Pancreas (tissue), 10 donors: ENCODE results near the gene MAPK10. TPM values are rescaled to one million over a fixed set of nuclear protein-coding genes. Genes with fewer than 3 reads are reported as not detected.
A peak's percentile ranks its signal among the peaks of the same experiment; 100 is the strongest.
"Not testable (repeated sequence)": the region's sequence is repeated elsewhere in the genome, so short reads cannot be mapped to it uniquely, and the experiment has no call there.

ENCODE experiments used
- ATAC-seq, 4 donors: fragments of 200-7000 bp; cut with Tn5 transposase; one replicate each; pipeline versions ENCODE4 v1.8.0 to v1.9.1; 2020; ENCODE audit warnings: mild to moderate bottlenecking in 4 of 4, moderate library complexity in 4 of 4
- DNase-seq, 6 donors: peaks; one replicate each; pipeline ENCODE4 v3.0.0-alpha.2; 2020
- FAIRE-seq: peaks from 2 replicates; lab custom pipeline; 2012; peaks lifted over from hg19 to GRCh38; lab: Jason Lieb, UNC
- H3K27ac ChIP-seq, 4 donors: fragments of 200-600 bp; sonication (generic); 1 replicate in 3 of 4; 2 replicates in 1 of 4; pipeline versions ENCODE4 v1.5.0 to v1.8.0; 2020
- H3K27me3 ChIP-seq, 4 donors: fragments of 200-600 bp; one replicate each; pipeline ENCODE4 v1.8.0; 2021
- H3K36me3 ChIP-seq, 3 donors: fragments of 200-600 bp; sonication (generic) in 1 of 3; one replicate each; pipeline versions ENCODE4 v1.5.0 to v1.8.0; 2020 to 2021
- H3K4me1 ChIP-seq, 3 donors: fragments of 200-600 bp; one replicate each; pipeline ENCODE4 v1.8.0; 2021
- H3K4me3 ChIP-seq, 4 donors: fragments of 200-600 bp; sonication (generic) in 2 of 4; one replicate each; pipeline versions ENCODE4 v1.5.0 to v1.8.0; 2020 to 2021
- H3K9me3 ChIP-seq, 4 donors: fragments of 200-600 bp; one replicate each; pipeline ENCODE4 v1.8.0; 2021
- CTCF ChIP-seq, 4 donors: fragments of 200-600 bp; sonication (generic) in 3 of 4; IDR thresholded peaks; one replicate each; pipeline versions ENCODE4 v1.5.0 to v1.8.0; 2021; ENCODE audit warnings: antibody characterized with exemption in 4 of 4
- WGBS, 2 donors: extraction: QIAGEN DNeasy Blood & Tissue Kit; methylation state at CpG; one replicate each; pipeline ENCODE4 v1.1.7; 2013; 5-methylcytosine and 5-hydroxymethylcytosine counted together
- intact Hi-C, 3 donors: fragments of 100-400 bp; cut with DNase I; formaldehyde crosslinking; loops; one replicate each; pipeline versions ENCODE4 v1.11.1 to v1.14.2; 2022
- polyA plus RNA-seq, 2 donors: library from polyadenylated mRNA; stranded (reverse); fragments of 200-250 nt; gene quantifications; one replicate each; pipeline ENCODE4 v1.2.3, GENCODE V29; 2013
- total RNA-seq, 6 donors: library from RNA; stranded (reverse); fragmentation: NEBNext Ultra II Directional in 4 of 6; extraction: Animal tissue kit (Norgen Biotek cat#: 25700) in 4 of 6; gene quantifications; one replicate each; pipeline versions ENCODE4 v1.2.1 to v1.2.4, GENCODE V29; 2021 to 2023
- donor health status: healthy with polysubstance abuse.
- donor health status: DM: no; HTN: no; CAD: no; lungs with moderate emphysema.
- donor health status: DM: no; HTN: no; CAD: no.
- donor health status: control.
- donor health status: control.
- donor health status: Bipolar disorder and iron deficiency.
- donor health status: DM: yes; HTN: yes; CAD: no.
- donor health status: DM: no; HTN: no; CAD: no.
- donor health status: DM: no; HTN: no; CAD: no.
- donor health status: DM: yes; HTN: yes; CAD: no.

Gene MAPK10
- total and polyA plus RNA-seq, 8 donors, result 5.1 to 20.7 (median 9.9) TPM

GRCh38 chr4:86033171-86033570 lies 326.7 kb downstream of the MAPK10 start:
- TF ChIP-seq CTCF (IDR thresholded peaks at IDR 0.05), result no peak
- Histone ChIP-seq H3K27me3 (no peaks in the 10 kb centered on the region), H3K4me1 (no peaks in the 10 kb centered on the region), H3K9me3 (no peaks in the 10 kb centered on the region), H3K36me3 (no peaks in the 10 kb centered on the region), H3K4me3 (no peak overlapping the region), H3K27ac (peak overlapping the region in 2 of 4 donors; percentile 25 to 42)
- DNase-seq (no peak), ATAC-seq (peak in 3 of 4 donors; percentile 24 to 55 (median 43)), FAIRE-seq (no peak)
- WGBS, 2 donors, result 74 to 78% methylated on average over 4 of the region's 4 CpGs
- intact Hi-C loops, result no loop called here

DNA sequence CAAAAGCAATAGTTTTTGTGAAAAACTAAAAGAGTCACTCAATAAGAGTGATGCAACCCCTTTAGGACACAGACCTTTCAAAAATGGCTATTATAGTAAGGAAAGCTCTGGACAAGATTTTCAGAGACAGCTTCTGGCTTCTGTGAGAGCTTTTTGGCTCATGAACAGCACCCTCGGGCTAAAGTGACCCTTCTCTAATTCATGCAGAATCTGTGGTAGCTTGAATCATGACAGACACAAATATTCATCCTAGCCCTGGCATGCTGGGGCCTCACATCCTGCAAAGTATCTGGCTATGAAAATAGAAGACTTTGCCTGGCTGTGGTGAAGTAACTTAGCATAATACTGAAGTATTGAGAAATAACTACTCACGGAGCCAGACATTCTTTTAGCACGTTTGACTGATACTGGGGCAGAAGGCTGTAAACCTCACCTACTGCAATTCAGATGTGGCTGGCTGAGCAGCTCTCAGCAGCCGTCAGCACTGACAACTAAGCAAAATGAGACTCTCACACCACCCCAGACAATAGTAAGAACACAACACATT lies 327.3 kb downstream of the MAPK10 start:
- ATAC-seq, result peak in 3 of 4 donors; percentile 58 to 76 (median 62)
- H3K4me1 ChIP-seq, result no peaks in the 10 kb centered on the region
- no peaks in the 10 kb centered on the region for H3K9me3 ChIP-seq
- TF ChIP-seq CTCF (IDR thresholded peaks at IDR 0.05), result no peak
- DNase-seq, result no peak
- no peaks in the 10 kb centered on the region for H3K27me3 ChIP-seq
- intact Hi-C loops, result no loop called here
- H3K36me3 ChIP-seq, result no peaks in the 10 kb centered on the region
- peak overlapping the region in 2 of 4 donors; percentile 25 to 42 for H3K27ac ChIP-seq
- no peak overlapping the region for H3K4me3 ChIP-seq
- 50 to 60% methylated on average over 4 of the region's 4 CpGs for WGBS, 2 donors
- no peak for FAIRE-seq

GRCh38 chr4:86031927-86032326 lies 327.9 kb downstream of the MAPK10 start:
- DNase-seq, result no peak
- Histone ChIP-seq H3K27ac (no peak overlapping the region), H3K4me1 (no peaks in the 10 kb centered on the region), H3K27me3 (no peaks in the 10 kb centered on the region), H3K4me3 (no peak overlapping the region), H3K9me3 (no peaks in the 10 kb centered on the region), H3K36me3 (no peaks in the 10 kb centered on the region)
- ATAC-seq, result no peak
- no peak for TF ChIP-seq CTCF (IDR thresholded peaks at IDR 0.05)
- no peak for FAIRE-seq
- 81% methylated on average over 3 of the region's 3 CpGs for WGBS, 2 donors
- intact Hi-C loops, result no loop called here

DNA sequence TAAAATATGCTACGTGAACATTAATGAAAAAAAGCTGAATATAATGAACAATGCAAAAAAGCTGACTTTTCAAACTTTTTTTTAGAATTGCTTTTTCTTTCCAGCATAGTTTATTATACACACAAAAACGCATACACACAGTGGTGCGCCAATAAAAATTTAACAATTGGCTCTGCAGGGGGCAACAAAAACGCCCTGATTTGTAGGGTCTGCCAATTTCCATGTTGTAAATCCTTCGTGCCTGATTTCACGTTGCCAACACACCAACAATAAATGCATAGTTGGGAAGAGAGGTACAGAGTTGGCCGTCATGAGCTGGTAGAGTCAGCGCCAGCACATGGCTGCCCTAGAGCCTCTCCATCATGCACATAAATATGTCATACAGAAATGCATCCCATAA lies 333.1 kb downstream of the MAPK10 start:
- WGBS, 2 donors, result 56 to 60% methylated on average over 8 of the region's 8 CpGs
- Histone ChIP-seq H3K4me1 (no peaks in the 10 kb centered on the region), H3K4me3 (no peak overlapping the region), H3K9me3 (no peaks in the 10 kb centered on the region), H3K27ac (no peak overlapping the region), H3K36me3 (no peaks in the 10 kb centered on the region), H3K27me3 (no peaks in the 10 kb centered on the region)
- DNase-seq, result no peak
- intact Hi-C loops, result no loop called here
- FAIRE-seq, result no peak
- TF ChIP-seq CTCF (IDR thresholded peaks at IDR 0.05), result no peak
- ATAC-seq, result no peak

DNA sequence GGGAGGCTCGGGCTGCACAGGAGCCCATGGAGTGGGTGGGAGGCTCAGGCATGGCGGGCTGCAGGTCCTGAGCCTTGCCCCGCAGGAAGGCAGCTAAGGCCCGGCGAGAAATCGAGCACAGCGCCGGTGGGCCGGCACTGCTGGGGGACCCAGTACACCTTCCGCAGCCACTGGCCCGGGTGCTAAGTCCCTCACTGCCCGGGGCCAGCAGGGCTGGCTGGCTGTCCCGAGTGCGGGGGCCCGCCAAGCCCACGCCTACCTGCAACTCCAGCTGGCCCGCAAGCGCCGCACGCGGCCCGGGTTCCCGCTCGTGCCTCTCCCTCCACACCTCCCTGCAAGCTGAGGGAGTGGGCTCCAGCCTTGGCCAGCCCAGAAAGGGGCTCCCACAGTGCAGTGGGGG lies 338.2 kb downstream of the MAPK10 start:
- 94 to 97% methylated on average over 5 to 24 of the region's 24 CpGs for WGBS, 2 donors
- H3K4me3 ChIP-seq, H3K27ac ChIP-seq, FAIRE-seq, H3K4me1 ChIP-seq, intact Hi-C loops, H3K9me3 ChIP-seq, H3K27me3 ChIP-seq, H3K36me3 ChIP-seq, ATAC-seq: not testable (repeated sequence)
- peak in 1 of 6 donors; percentile 50 for DNase-seq
